Right lobe of liver (tissue), 6 donors: Measurements from ENCODE around the gene CCDC121. TPM values are rescaled to one million over a fixed set of nuclear protein-coding genes. Genes with fewer than 3 reads are reported as not detected.

ENCODE experiments used
- ATAC-seq, 4 donors: fragments of 200-7000 bp; cut with Tn5 transposase; one replicate each; pipeline ENCODE4 v1.9.1; 2020; ENCODE audit warnings: mild to moderate bottlenecking in 4 of 4, moderate library complexity in 4 of 4
- DNase-seq, 3 donors: peaks; one replicate each; pipeline ENCODE4 v3.0.0-alpha.2; 2020
- H3K27ac ChIP-seq, 3 donors: fragments of 200-600 bp; one replicate each; pipeline ENCODE4 v1.8.0; 2022
- H3K27me3 ChIP-seq, 2 donors: fragments of 200-600 bp; one replicate each; pipeline ENCODE4 v1.8.0; 2022
- H3K36me3 ChIP-seq, 4 donors: fragments of 200-600 bp; sonication (generic) in 1 of 4; one replicate each; pipeline versions ENCODE4 v1.5.1 to v1.8.0; 2017 to 2022; ENCODE audit warnings: control low read depth in 1 of 4
- H3K4me1 ChIP-seq, 4 donors: fragments of 200-600 bp; sonication (generic) in 1 of 4; one replicate each; pipeline versions ENCODE4 v1.5.1 to v1.8.0; 2017 to 2022; ENCODE audit warnings: control low read depth in 1 of 4
- H3K4me3 ChIP-seq, 3 donors: fragments of 200-600 bp; one replicate each; pipeline ENCODE4 v1.8.0; 2022
- H3K9me3 ChIP-seq, 4 donors: fragments of 200-600 bp; sonication (generic) in 1 of 4; one replicate each; pipeline versions ENCODE4 v1.5.1 to v1.8.0; 2017 to 2022; ENCODE audit warnings: control low read depth in 1 of 4
- POLR2A ChIP-seq: fragments of 450-650 bp; IDR thresholded peaks from one replicate; pipeline ENCODE4 v1.6.1; 2017; ENCODE audit warnings: antibody characterized with exemption, mild to moderate bottlenecking
- WGBS: methylation state at CpG from one replicate; pipeline ENCODE4 v1.1.6; 2018; ENCODE audit warnings: low coverage, low lambda C conversion rate; ENCODE audit not compliant: insufficient coverage; ENCODE audit errors: missing lambda C conversion rate; 5-methylcytosine and 5-hydroxymethylcytosine counted together
- intact Hi-C, 2 donors: fragments of 100-400 bp; cut with DNase I; formaldehyde crosslinking; loops; one replicate each; pipeline versions ENCODE4 v1.11.2 to v1.14.1; 2022
- long read RNA-seq: library from polyadenylated mRNA; unstranded; transcript quantifications from one replicate; pipeline ENCODE4 v2.0.0, GENCODE V29; 2019
- total RNA-seq, 6 experiments: library from RNA; depleted of rRNA in 2 of 6; stranded (reverse); fragments of >200 nt in 2 of 6; fragmentation: NEBNext Ultra II Directional in 3 of 6; extraction: Animal tissue kit (Norgen Biotek cat#: 25700) in 3 of 6; gene quantifications; one replicate each; pipeline versions ENCODE4 v1.1.0 to v1.2.4, GENCODE V29; 2016 to 2023
- TF ChIP-seq, protein P1 (sequence below), 4 donors: fragments of 200-600 bp in 3 of 4; fragments of 450-650 bp in 1 of 4; IDR thresholded peaks; one replicate each; pipeline versions ENCODE4 v1.5.1 to v1.8.0; 2016 to 2022; ENCODE audit warnings: antibody characterized with exemption in 4 of 4, mild to moderate bottlenecking in 2 of 4
- donor health status: DM: no; HTN: yes; CAD: no.
- donor health status: DM: no; HTN: no; CAD: no.
- donor health status: DM: no; HTN: no; CAD: no.
- donor health status: DM: no; HTN: yes; CAD: no.
- donor health status: DM: no; HTN: yes; CAD: no.

CCDC121 gene, protein sequence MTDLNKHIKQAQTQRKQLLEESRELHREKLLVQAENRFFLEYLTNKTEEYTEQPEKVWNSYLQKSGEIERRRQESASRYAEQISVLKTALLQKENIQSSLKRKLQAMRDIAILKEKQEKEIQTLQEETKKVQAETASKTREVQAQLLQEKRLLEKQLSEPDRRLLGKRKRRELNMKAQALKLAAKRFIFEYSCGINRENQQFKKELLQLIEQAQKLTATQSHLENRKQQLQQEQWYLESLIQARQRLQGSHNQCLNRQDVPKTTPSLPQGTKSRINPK
- 1 to 10 TPM in 4 of 6 experiments, under 1 TPM in 2; 0.74 to 2.1 (median 1.5) TPM for total RNA-seq
- long read RNA-seq: 0 reads

DNA sequence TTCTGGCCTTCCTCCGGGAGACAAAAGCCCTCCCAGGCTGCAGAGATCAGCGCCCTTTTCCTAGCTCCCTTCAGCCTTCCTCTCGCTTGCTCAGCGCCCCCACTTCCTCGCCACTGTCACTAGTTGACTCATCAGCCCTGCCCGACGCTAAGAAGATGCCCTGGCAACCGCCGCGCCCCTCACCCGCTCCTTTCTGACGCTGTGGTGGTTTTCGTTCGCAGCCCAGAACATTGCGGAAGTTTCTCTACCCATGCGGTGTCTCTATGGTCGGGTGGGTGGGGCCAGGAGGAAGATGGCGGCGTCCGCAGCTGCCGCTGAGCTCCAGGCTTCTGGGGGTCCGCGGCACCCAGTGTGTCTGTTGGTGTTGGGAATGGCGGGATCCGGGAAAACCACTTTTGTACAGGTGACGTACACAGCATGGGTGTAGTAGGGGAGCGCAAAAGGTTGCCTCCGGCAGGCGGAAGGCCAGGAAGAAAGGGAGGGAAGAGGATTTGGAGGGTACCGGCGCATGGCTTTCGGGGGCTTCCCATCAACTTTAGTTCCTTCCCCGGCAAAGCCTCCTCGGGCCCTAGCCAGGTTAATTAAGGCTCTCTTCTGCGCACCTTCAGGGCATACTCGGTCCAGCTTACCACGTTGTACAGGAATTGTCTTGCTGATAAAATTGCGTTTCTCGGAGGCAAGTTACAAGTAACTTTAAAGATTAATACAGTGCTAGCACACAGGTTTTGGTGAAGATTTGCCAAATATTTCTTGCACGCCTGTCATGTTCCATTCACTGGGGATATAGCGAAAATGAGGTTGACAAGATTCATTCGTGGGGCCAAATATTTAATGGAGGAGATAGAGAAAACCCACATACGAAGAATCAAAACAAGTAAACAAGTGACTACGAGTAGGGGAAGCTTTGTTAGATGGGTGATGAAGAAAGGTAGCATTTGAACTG lies at the start of gene CCDC121, which contains the start of gene GPN1:
Gene CCDC121, minus strand, starts transcription at position 246 of the 943 bp plus-strand sequence. CDS start 1,213 bp downstream, outside the sequence.
Gene GPN1, plus strand, starts transcription at position 284 of the 943 bp plus-strand sequence. Its CDS starts 9 bp downstream, at position 293.
- under 1% methylated on average over 35 of the region's 44 CpGs for WGBS
- peak; percentile 87 to 91 (median 90) for DNase-seq
- intact Hi-C loops: no loop called here
- Histone ChIP-seq H3K9me3 (no peaks in the 10 kb centered on the region), H3K4me1 (peaks cover 0 to 16% (median 2%) of the 10 kb centered on the region in 4 donors), H3K27ac (peak within 1 kb of the TSS; percentile 78 to 84 (median 81)), H3K27me3 (no peaks in the 10 kb centered on the region), H3K36me3 (peaks cover 0 to 14% (median 0%) of the 10 kb centered on the region in 4 donors), H3K4me3 (peak within 1 kb of the TSS; percentile 72 to 87 (median 77))
- peak; percentile 98 to 99 (median 98) for ATAC-seq
- peak; percentile 45 for TF ChIP-seq POLR2A
- TF ChIP-seq, protein P1, sequence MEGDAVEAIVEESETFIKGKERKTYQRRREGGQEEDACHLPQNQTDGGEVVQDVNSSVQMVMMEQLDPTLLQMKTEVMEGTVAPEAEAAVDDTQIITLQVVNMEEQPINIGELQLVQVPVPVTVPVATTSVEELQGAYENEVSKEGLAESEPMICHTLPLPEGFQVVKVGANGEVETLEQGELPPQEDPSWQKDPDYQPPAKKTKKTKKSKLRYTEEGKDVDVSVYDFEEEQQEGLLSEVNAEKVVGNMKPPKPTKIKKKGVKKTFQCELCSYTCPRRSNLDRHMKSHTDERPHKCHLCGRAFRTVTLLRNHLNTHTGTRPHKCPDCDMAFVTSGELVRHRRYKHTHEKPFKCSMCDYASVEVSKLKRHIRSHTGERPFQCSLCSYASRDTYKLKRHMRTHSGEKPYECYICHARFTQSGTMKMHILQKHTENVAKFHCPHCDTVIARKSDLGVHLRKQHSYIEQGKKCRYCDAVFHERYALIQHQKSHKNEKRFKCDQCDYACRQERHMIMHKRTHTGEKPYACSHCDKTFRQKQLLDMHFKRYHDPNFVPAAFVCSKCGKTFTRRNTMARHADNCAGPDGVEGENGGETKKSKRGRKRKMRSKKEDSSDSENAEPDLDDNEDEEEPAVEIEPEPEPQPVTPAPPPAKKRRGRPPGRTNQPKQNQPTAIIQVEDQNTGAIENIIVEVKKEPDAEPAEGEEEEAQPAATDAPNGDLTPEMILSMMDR (IDR thresholded peaks at IDR 0.05): no peak

DNA sequence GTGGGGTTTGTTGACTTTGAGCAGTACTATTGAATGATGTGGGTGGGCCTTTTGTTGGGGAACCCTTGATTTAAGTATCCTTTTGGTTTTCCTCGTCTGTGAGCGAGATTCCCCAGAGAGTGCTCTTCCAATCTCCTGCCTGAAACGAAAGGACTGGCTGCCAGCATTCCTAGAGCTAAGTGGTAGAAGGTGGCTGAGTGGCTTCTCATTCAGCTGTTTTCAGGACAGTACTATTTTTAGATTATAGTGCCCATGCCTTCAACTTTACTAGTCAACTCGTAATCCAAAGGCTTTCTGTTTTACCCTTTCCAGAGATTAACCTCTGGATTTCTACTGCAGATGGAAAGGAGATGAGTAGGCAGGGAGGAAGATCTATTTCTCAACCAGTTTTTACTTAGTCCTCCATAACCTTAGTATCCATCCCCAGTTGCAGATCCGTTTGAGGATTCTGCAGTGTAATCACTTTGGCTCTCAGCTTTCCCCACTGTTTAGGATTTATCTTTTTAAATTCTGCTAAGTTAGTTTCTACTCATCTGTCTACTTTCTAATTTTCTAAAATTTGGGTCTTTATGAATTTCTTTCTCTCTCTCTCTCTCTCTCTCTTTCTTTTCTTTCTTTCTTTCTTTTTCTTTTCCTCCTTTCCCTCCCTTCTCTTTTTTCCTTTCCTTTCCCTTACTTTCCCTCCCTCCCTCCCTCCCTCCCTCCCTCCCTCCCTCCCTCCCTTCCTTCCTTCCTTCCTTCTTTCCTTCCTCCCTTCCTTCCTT lies 44.1 kb upstream of the CCDC121 start:
- no peaks in the 10 kb centered on the region for H3K27me3 ChIP-seq
- H3K9me3 ChIP-seq: no peaks in the 10 kb centered on the region
- intact Hi-C loops: no loop called here
- H3K4me3 ChIP-seq: no peak overlapping the region
- no peak overlapping the region for H3K27ac ChIP-seq
- no peak for DNase-seq
- H3K4me1 ChIP-seq: no peaks in the 10 kb centered on the region
- ATAC-seq: no peak
- TF ChIP-seq, protein P1 (IDR thresholded peaks at IDR 0.05): no peak
- TF ChIP-seq POLR2A: no peak
- H3K36me3 ChIP-seq: peaks cover 0 to 76% (median 19%) of the 10 kb centered on the region in 4 donors
- 86% methylated on average over 5 of the region's 5 CpGs for WGBS

DNA sequence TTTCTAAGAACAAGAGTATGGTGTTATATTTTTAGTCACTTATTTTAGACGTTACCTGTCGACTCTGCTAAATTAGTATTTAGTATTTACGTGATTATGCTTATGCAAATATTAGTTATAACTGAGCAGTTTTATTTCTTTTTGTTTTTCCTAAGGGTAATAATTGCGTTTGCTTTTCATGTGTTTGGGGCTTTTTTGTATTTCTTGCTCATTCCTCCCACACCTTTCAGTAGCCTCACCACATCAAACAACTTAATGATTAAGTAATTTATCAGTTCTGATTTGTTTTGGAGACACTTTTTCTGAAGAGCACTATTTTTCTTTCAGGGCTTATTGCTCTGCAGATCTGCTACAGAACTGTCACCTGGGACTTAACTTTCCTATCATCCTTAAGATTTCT lies 42.4 kb upstream of the CCDC121 start:
- TF ChIP-seq, protein P1 (IDR thresholded peaks at IDR 0.05): no peak
- no peak for TF ChIP-seq POLR2A
- DNase-seq: no peak
- Histone ChIP-seq H3K36me3 (peaks cover 0 to 74% (median 17%) of the 10 kb centered on the region in 4 donors), H3K27me3 (no peaks in the 10 kb centered on the region), H3K27ac (no peak overlapping the region), H3K9me3 (no peaks in the 10 kb centered on the region), H3K4me1 (no peaks in the 10 kb centered on the region), H3K4me3 (no peak overlapping the region)
- intact Hi-C loops: no loop called here
- ATAC-seq: no peak
- WGBS: 89% methylated on average over 4 of the region's 4 CpGs

DNA sequence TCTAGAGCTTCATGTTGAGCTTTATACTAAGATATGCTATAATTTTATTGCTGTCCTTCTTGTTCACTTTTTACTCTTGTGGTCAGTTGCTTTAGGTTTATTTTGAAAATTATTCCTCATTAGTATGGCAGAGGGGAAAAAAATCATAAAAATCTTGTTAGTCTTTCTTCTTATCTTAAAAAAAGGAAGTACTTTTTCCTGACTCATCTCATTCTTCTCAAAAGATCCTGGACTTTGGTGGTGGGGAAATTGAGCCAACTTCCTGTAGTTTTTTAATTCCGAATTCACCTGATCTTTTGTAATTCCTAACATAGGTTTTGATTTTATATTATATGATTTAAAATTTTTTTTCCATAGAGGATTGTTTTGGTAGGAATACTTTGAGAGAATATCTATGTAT lies 38.6 kb upstream of the CCDC121 start:
- intact Hi-C loops: no loop called here
- no peak for DNase-seq
- Histone ChIP-seq H3K9me3 (no peaks in the 10 kb centered on the region), H3K27ac (no peak overlapping the region), H3K36me3 (peaks cover 0 to 54% (median 13%) of the 10 kb centered on the region in 4 donors), H3K27me3 (no peaks in the 10 kb centered on the region), H3K4me3 (no peak overlapping the region), H3K4me1 (peaks cover 0 to 15% (median 2%) of the 10 kb centered on the region in 4 donors)
- TF ChIP-seq, protein P1 (IDR thresholded peaks at IDR 0.05): no peak
- TF ChIP-seq POLR2A: no peak
- 36% methylated on average over 1 of the region's 1 CpG for WGBS
- ATAC-seq: no peak
